HEK293 (cell line): ENCODE measurements around the gene CNTNAP1.

Experiments used
- CTCF ChIA-PET: fragments of 350-600 bp; formaldehyde crosslinking; extraction: SDS; loops from one replicate; lab custom pipeline; 2021; ENCODE audit warnings: antibody characterized with exemption; lab: Yijun Ruan, JAX
- POLR2A ChIA-PET: fragments of 300-600 bp; formaldehyde crosslinking; extraction: SDS; loops from one replicate; lab custom pipeline; 2020; ENCODE audit warnings: antibody characterized with exemption, inconsistent platforms; lab: Yijun Ruan, JAX
- H3K27ac ChIP-seq: fragments of 200-500 bp; sonication (Bioruptor generic); 2 replicates; pipeline ENCODE4 v1.5.1; 2014; ENCODE audit warnings: low read depth, low read length, control low read depth, inconsistent platforms; ENCODE audit errors: extremely low read depth
- H3K36me3 ChIP-seq, 2 experiments: fragments of 200-500 bp in 1 of 2; sonication (Bioruptor generic) in 1 of 2; 1 replicate in 1 of 2; 2 replicates in 1 of 2; pipeline ENCODE4 v1.5.1; 2014 to 2017; ENCODE audit warnings: inconsistent platforms in 2 of 2, low read length in 2 of 2; ENCODE audit not compliant: control insufficient read depth in 2 of 2, insufficient read depth in 1 of 2
- H3K4me1 ChIP-seq: fragments of 200-500 bp; sonication (Bioruptor generic); 2 replicates; pipeline ENCODE4 v1.5.1; 2014; ENCODE audit warnings: mild to moderate bottlenecking, low read length, inconsistent platforms; ENCODE audit not compliant: control insufficient read depth, insufficient read depth
- H3K4me3 ChIP-seq: 2 replicates; pipeline ENCODE4 v1.5.1; 2011; ENCODE audit warnings: low read depth, mild to moderate bottlenecking, control low read depth, low read length, moderate library complexity
- H3K9me3 ChIP-seq: fragments of 200-500 bp; sonication (Bioruptor generic); 2 replicates; pipeline ENCODE4 v1.5.1; 2014; ENCODE audit warnings: low read depth, low read length, inconsistent platforms; ENCODE audit not compliant: control insufficient read depth, insufficient read depth
- BCL6B ChIP-seq: fragments of 450-650 bp; formaldehyde crosslinking; IDR thresholded peaks from 2 replicates; pipeline ENCODE4 v1.5.1; 2017; ENCODE audit warnings: missing biosample characterization, missing genetic modification characterization
- EGR2 ChIP-seq: fragments of 450-650 bp; formaldehyde crosslinking; IDR thresholded peaks from 2 replicates; pipeline ENCODE4 v1.5.1; 2016; ENCODE audit warnings: low read depth, missing biosample characterization, missing genetic modification characterization
- GLI4 ChIP-seq: fragments of 450-650 bp; formaldehyde crosslinking; IDR thresholded peaks from 2 replicates; pipeline ENCODE4 v1.5.1; 2016; ENCODE audit warnings: missing biosample characterization, missing genetic modification characterization
- KLF17 ChIP-seq: fragments of 450-650 bp; formaldehyde crosslinking; IDR thresholded peaks from 2 replicates; pipeline ENCODE4 v1.5.1; 2016; ENCODE audit warnings: missing biosample characterization, missing genetic modification characterization
- MEIS1 ChIP-seq: sonication (generic); formaldehyde crosslinking; IDR thresholded peaks from 2 replicates; pipeline ENCODE4 v1.8.1; 2022; ENCODE audit warnings: missing genetic modification reagents, mild to moderate bottlenecking, borderline replicate concordance
- MZF1 ChIP-seq: fragments of 450-650 bp; formaldehyde crosslinking; IDR thresholded peaks from 2 replicates; pipeline ENCODE4 v1.5.1; 2017; ENCODE audit warnings: missing biosample characterization, missing genetic modification characterization, borderline replicate concordance
- PRDM4 ChIP-seq: fragments of 450-650 bp; formaldehyde crosslinking; IDR thresholded peaks from 2 replicates; pipeline ENCODE4 v1.5.1; 2017; ENCODE audit warnings: missing biosample characterization, missing genetic modification characterization
- TRIM28 ChIP-seq: IDR thresholded peaks from 2 replicates; pipeline ENCODE4 v1.6.1; 2011; ENCODE audit warnings: low read length, control low read depth, borderline replicate concordance
- ZBTB1 ChIP-seq: fragments of 450-650 bp; formaldehyde crosslinking; IDR thresholded peaks from 2 replicates; pipeline ENCODE4 v1.5.1; 2016; ENCODE audit warnings: missing biosample characterization, missing genetic modification characterization
- ZBTB8A ChIP-seq: fragments of 450-650 bp; formaldehyde crosslinking; IDR thresholded peaks from 2 replicates; pipeline ENCODE4 v1.5.1; 2016; ENCODE audit warnings: missing biosample characterization, missing genetic modification characterization
- ZFP41 ChIP-seq: fragments of 450-650 bp; formaldehyde crosslinking; IDR thresholded peaks from 2 replicates; pipeline ENCODE4 v1.5.1; 2016; ENCODE audit warnings: missing biosample characterization, missing genetic modification characterization, borderline replicate concordance
- ZIC2 ChIP-seq: fragments of 450-650 bp; formaldehyde crosslinking; IDR thresholded peaks from 2 replicates; pipeline ENCODE4 v1.5.1; 2016; ENCODE audit warnings: missing biosample characterization, missing genetic modification characterization
- ZNF169 ChIP-seq: fragments of 450-650 bp; formaldehyde crosslinking; IDR thresholded peaks from 2 replicates; pipeline ENCODE4 v1.5.1; 2016; ENCODE audit warnings: missing biosample characterization, missing genetic modification characterization
- ZNF19 ChIP-seq: fragments of 450-650 bp; formaldehyde crosslinking; IDR thresholded peaks from 2 replicates; pipeline ENCODE4; 2016; ENCODE audit warnings: missing biosample characterization, missing genetic modification characterization, low read depth
- ZNF292 ChIP-seq: fragments of 450-650 bp; formaldehyde crosslinking; IDR thresholded peaks from 2 replicates; pipeline ENCODE4 v1.5.1; 2016; ENCODE audit warnings: low read depth, missing biosample characterization, missing genetic modification characterization, borderline replicate concordance
- ZNF350 ChIP-seq: fragments of 450-650 bp; formaldehyde crosslinking; IDR thresholded peaks from 2 replicates; pipeline ENCODE4 v1.5.0; 2017; ENCODE audit warnings: missing biosample characterization, mild to moderate bottlenecking, missing genetic modification characterization
- ZNF391 ChIP-seq: fragments of 450-650 bp; formaldehyde crosslinking; IDR thresholded peaks from 2 replicates; pipeline ENCODE4 v1.5.1; 2016; ENCODE audit warnings: low read depth, missing biosample characterization, missing genetic modification characterization, borderline replicate concordance
- ZNF530 ChIP-seq: fragments of 450-650 bp; formaldehyde crosslinking; IDR thresholded peaks from 2 replicates; pipeline ENCODE4 v1.5.1; 2016; ENCODE audit warnings: low read depth, missing biosample characterization, missing genetic modification characterization
- ZNF548 ChIP-seq: fragments of 450-650 bp; formaldehyde crosslinking; IDR thresholded peaks from 2 replicates; pipeline ENCODE4 v1.5.1; 2016; ENCODE audit warnings: missing biosample characterization, missing genetic modification characterization
- ZNF555 ChIP-seq: fragments of 450-650 bp; formaldehyde crosslinking; conservative IDR thresholded peaks from 2 replicates; pipeline ENCODE4 v1.5.1; 2017; ENCODE audit warnings: missing biosample characterization, mild to moderate bottlenecking, missing genetic modification characterization, inconsistent platforms
- ZNF571 ChIP-seq: fragments of 450-650 bp; formaldehyde crosslinking; IDR thresholded peaks from 2 replicates; pipeline ENCODE4 v1.5.0; 2017; ENCODE audit warnings: missing biosample characterization, missing genetic modification characterization
- ZNF660 ChIP-seq: fragments of 450-650 bp; IDR thresholded peaks from 2 replicates; pipeline ENCODE4 v1.5.1; 2018; ENCODE audit warnings: missing biosample characterization, mild to moderate bottlenecking, missing genetic modification characterization
- ZNF701 ChIP-seq: fragments of 450-650 bp; formaldehyde crosslinking; IDR thresholded peaks from 2 replicates; pipeline ENCODE4 v1.5.1; 2016; ENCODE audit warnings: missing biosample characterization, missing genetic modification characterization
- ZNF707 ChIP-seq: fragments of 450-650 bp; formaldehyde crosslinking; IDR thresholded peaks from 2 replicates; pipeline ENCODE4 v1.5.1; 2016; ENCODE audit warnings: missing biosample characterization, missing genetic modification characterization
- ZNF785 ChIP-seq: fragments of 450-650 bp; formaldehyde crosslinking; IDR thresholded peaks from 2 replicates; pipeline ENCODE4 v1.5.1; 2016; ENCODE audit warnings: missing biosample characterization, missing genetic modification characterization
- ZNF830 ChIP-seq: fragments of 450-650 bp; IDR thresholded peaks from 2 replicates; pipeline ENCODE4 v1.5.0; 2018; ENCODE audit warnings: missing biosample characterization, missing genetic modification characterization, low read depth, mild to moderate bottlenecking, moderate library complexity
- ZSCAN30 ChIP-seq: fragments of 450-650 bp; IDR thresholded peaks from 2 replicates; pipeline ENCODE4 v1.5.1; 2018; ENCODE audit warnings: missing biosample characterization, mild to moderate bottlenecking, missing genetic modification characterization, moderate library complexity
- TF ChIP-seq, protein P1 (sequence below): sonication (generic); formaldehyde crosslinking; IDR thresholded peaks from 2 replicates; pipeline ENCODE4 v1.8.1; 2022; ENCODE audit warnings: mild to moderate bottlenecking, moderate library complexity, missing genetic modification reagents
- TF ChIP-seq, protein P2 (sequence below): fragments of 450-650 bp; formaldehyde crosslinking; optimal IDR thresholded peaks from 2 replicates; pipeline ENCODE3; 2016; ENCODE audit warnings: missing biosample characterization, mild to moderate bottlenecking, missing genetic modification characterization

The CNTNAP1 gene

GRCh38 chr17:42687707-42688320, 5.5 kb downstream of the CNTNAP1 start:
- ChIA-PET CTCF (interaction anchor here (0.6 to 0.7 kb wide), 2 partner anchors 12 to 35 kb away, joined by 5 to 6 read pairs; no protein-coding TSS in a partner anchor), POLR2A (no interaction called here)
- Histone ChIP-seq H3K27ac (no peak overlapping the region), H3K4me3 (no peak overlapping the region), H3K36me3 (peaks cover 4 to 52% of the 10 kb centered on the region in 2 experiments; a peak in 1 of 3 replicates), H3K9me3 (no peaks in the 10 kb centered on the region), H3K4me1 (peaks cover 4% of the 10 kb centered on the region; the same call in 1 of the 2 replicates)
- TF ChIP-seq ZNF169 (no peak), ZNF19 (no peak), GLI4 (tag by site-specific recombination) (no peak), ZNF785 (tag by site-specific recombination) (no peak), BCL6B (tag by site-specific recombination) (no peak), PRDM4 (tag by site-specific recombination) (no peak), ZNF660 (tag by site-specific recombination) (no peak), ZNF707 (tag by site-specific recombination) (no peak), MZF1 (tag by site-specific recombination) (no peak), ZNF350 (no peak), ZNF701 (tag by site-specific recombination) (no peak), ZNF571 (no peak), TRIM28 (no peak), ZNF548 (tag by site-specific recombination) (no peak), EGR2 (tag by site-specific recombination) (no peak)
- TF ChIP-seq, protein P1, sequence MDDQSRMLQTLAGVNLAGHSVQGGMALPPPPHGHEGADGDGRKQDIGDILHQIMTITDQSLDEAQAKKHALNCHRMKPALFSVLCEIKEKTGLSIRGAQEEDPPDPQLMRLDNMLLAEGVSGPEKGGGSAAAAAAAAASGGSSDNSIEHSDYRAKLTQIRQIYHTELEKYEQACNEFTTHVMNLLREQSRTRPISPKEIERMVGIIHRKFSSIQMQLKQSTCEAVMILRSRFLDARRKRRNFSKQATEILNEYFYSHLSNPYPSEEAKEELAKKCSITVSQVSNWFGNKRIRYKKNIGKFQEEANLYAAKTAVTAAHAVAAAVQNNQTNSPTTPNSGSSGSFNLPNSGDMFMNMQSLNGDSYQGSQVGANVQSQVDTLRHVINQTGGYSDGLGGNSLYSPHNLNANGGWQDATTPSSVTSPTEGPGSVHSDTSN: no peak

DNA sequence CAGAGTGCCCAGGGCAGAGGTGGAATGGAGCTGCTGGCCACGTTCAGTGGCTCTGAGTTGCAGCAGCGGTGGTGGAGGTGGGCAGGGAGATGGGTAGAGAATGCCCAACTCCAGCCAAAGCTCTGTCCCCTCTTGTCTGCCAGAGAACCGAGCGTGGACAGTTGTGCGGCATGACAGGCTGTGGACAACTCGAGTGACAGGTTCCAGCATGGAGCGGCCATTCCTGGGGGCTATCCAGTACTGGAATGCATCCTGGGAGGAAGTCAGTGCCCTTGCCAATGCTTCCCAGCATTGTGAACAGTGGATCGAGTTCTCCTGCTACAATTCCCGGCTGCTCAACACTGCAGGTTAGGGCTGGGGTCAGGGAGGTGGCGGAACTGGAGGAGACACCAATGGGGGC, 8.3 kb downstream of the CNTNAP1 start:
- CTCF ChIA-PET: interaction anchor here (0.6 to 0.8 kb wide), 3 partner anchors 10 to 45 kb away, joined by 3 to 4 read pairs (median 4); no protein-coding TSS in a partner anchor
- TF ChIP-seq ZBTB1: no peak
- no peak for TF ChIP-seq GLI4 (tag by site-specific recombination)
- no peak for TF ChIP-seq ZNF530 (tag by site-specific recombination)
- no peak for TF ChIP-seq ZNF292 (tag by site-specific recombination)
- TF ChIP-seq KLF17 (tag by site-specific recombination): no peak
- TF ChIP-seq ZFP41 (tag by site-specific recombination): no peak
- no peak for TF ChIP-seq ZNF830 (tag by site-specific recombination)
- no peak for TF ChIP-seq ZIC2 (tag by site-specific recombination)
- TF ChIP-seq ZSCAN30 (tag by site-specific recombination): no peak
- no peak for TF ChIP-seq ZBTB8A (tag by site-specific recombination)
- TF ChIP-seq MEIS1 (CRISPR knock-in tag): no peak
- TF ChIP-seq, protein P2, sequence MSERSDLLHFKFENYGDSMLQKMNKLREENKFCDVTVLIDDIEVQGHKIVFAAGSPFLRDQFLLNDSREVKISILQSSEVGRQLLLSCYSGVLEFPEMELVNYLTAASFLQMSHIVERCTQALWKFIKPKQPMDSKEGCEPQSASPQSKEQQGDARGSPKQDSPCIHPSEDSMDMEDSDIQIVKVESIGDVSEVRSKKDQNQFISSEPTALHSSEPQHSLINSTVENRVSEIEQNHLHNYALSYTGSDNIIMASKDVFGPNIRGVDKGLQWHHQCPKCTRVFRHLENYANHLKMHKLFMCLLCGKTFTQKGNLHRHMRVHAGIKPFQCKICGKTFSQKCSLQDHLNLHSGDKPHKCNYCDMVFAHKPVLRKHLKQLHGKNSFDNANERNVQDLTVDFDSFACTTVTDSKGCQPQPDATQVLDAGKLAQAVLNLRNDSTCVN (tag by site-specific recombination): no peak
- no peak for TF ChIP-seq ZNF555 (tag by site-specific recombination)
- no peak for TF ChIP-seq ZNF391 (tag by site-specific recombination)

More for the DNA sequence above, 8.3 kb downstream of the CNTNAP1 start:
- H3K36me3 ChIP-seq: peaks cover 12 to 61% of the 10 kb centered on the region in 2 experiments; a peak in 2 of 3 replicates
- POLR2A ChIA-PET: interaction anchor here (1.2 to 1.7 kb wide), 2 partner anchors 9 to 81 kb away, joined by 3 to 5 read pairs; partner anchors contain the start of genes RETREG3 and TUBG1
- H3K4me3 ChIP-seq: no peak overlapping the region
- H3K27ac ChIP-seq: no peak overlapping the region
- H3K4me1 ChIP-seq: no peaks in the 10 kb centered on the region
- no peaks in the 10 kb centered on the region for H3K9me3 ChIP-seq
